A549 treated with Mapracorat at 1 μM for 4 hours (cell line): Measurements from ENCODE around the gene PORCN. TPM values are rescaled to one million over a fixed set of nuclear protein-coding genes. Genes with fewer than 3 reads are reported as not detected.

Source experiments
- total RNA-seq: library from RNA; stranded (reverse); fragments of 200-300 nt; extraction: Qiagen RNA extraction; gene quantifications from 5 replicates; pipeline ENCODE4 v1.2.3, GENCODE V29; 2022

Gene PORCN
- total RNA-seq, result 15.0 to 17.7 TPM (median 16.6 TPM) in 5 replicates

GRCh38 chrX:48508400-48509244 lies at the start of gene PORCN:
Gene PORCN (plus strand): TSS chrX:48508992. CDS start chrX:48509821, 829 bp downstream.

GRCh38 chrX:48470110-48470832 lies 38.5 kb upstream of the PORCN start, which contains the start of gene SLC38A5:
Gene SLC38A5 (minus strand): TSS chrX:48470260. CDS start chrX:48467924, 2,336 bp downstream.

GRCh38 chrX:48475774-48476577 lies 32.8 kb upstream of the PORCN start, which contains the start of gene FTSJ1:
Gene FTSJ1 (plus strand): TSS chrX:48476199. CDS start chrX:48478048, 1,849 bp downstream.

GRCh38 chrX:48521353-48522243 lies 12.8 kb downstream of the PORCN start, which contains the start of gene EBP:
Gene EBP (plus strand): TSS chrX:48521808. CDS start chrX:48523772, 1,964 bp downstream.

GRCh38 chrX:48539345-48540027 lies 30.7 kb downstream of the PORCN start, which contains the start of gene TBC1D25:
Gene TBC1D25 (plus strand): TSS chrX:48539714. CDS start chrX:48539798, 84 bp downstream.

Other genes with a start within 250 kb of the PORCN start
- not detected in 5 replicates for gene SSX3, start 152.3 kb upstream of the PORCN start, total RNA-seq
- not detected in 5 replicates for gene SSX4, start 125.5 kb upstream of the PORCN start, total RNA-seq
- not detected in 5 replicates for gene SSX4B, start 97.0 kb upstream of the PORCN start, total RNA-seq
- 0.13 to 0.56 TPM (median 0.31 TPM) in 5 replicates for gene SLC38A5, start 38.7 kb upstream of the PORCN start, total RNA-seq
- gene FTSJ1, start 32.8 kb upstream of the PORCN start, total RNA-seq, result 66.3 to 72.2 TPM (median 71.3 TPM) in 5 replicates
- 124 to 155 TPM (median 146 TPM) in 5 replicates for gene EBP, start 12.8 kb downstream of the PORCN start, total RNA-seq
- 11.1 to 14.9 TPM (median 12.5 TPM) in 5 replicates for gene TBC1D25, start 30.7 kb downstream of the PORCN start, total RNA-seq
- gene RBM3, start 65.5 kb downstream of the PORCN start, total RNA-seq, result 341 to 540 TPM (median 379 TPM) in 5 replicates
- gene WDR13, start 88.5 kb downstream of the PORCN start, total RNA-seq, result 61.4 to 93.6 TPM (median 82.8 TPM) in 5 replicates
- 0.20 to 0.65 TPM (median 0.41 TPM) in 5 replicates for gene WAS, start 174.8 kb downstream of the PORCN start, total RNA-seq
- 20.1 to 23.6 TPM (median 22.6 TPM) in 5 replicates for gene SUV39H1, start 187.7 kb downstream of the PORCN start, total RNA-seq